ENCODE results near the gene ARNT2. TPM values are rescaled to one million over a fixed set of nuclear protein-coding genes. Genes with fewer than 3 reads are reported as not detected.

The ARNT2 gene
- total RNA-seq, 2 donors from 2014 or later: not detected

DNA sequence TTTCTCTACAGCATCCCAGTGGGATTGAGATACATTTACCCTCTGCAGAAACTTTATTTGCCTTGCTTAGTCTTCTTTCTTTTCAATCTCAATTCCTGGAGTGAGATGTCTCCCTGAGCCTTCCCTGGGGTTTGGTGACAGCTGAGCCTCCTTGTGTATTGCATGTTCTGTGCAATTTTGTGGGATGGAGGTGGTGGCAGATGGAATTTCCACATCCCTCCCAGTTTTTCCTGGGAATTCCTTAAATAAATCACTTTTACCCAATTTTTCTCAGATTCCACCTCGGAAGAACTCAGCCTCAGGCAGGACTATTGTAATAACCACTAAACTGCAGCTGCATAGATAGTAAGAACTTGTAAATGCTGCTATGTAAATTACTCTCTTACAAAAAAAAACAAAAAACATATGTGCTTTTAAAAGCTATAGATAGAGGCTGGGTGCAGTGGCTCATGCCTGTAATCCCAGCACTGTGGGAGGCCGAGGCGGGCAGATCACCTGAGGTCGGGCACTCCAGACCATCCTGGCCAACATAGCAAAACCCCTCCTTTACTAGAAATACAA lies 202.4 kb downstream of the ARNT2 start:
- Mint-ChIP-seq H3K27ac (no peak overlapping the region), H3K9me3 (no peaks in the 10 kb centered on the region), H3K36me3 (no peaks in the 10 kb centered on the region)
- no peak for DNase-seq (ENCODE audit: low spot score in 2 of 2)
- no peak for ATAC-seq

- ATAC-seq: no peak
- H3K27ac Mint-ChIP-seq: no peak overlapping the region
- DNase-seq (ENCODE audit: low spot score in 2 of 2): no peak
- H3K36me3 Mint-ChIP-seq: no peaks in the 10 kb centered on the region
- no peaks in the 10 kb centered on the region for H3K9me3 Mint-ChIP-seq
Observed at GRCh38 chr15:80607287-80607980, 203.3 kb downstream of the ARNT2 start.

DNA sequence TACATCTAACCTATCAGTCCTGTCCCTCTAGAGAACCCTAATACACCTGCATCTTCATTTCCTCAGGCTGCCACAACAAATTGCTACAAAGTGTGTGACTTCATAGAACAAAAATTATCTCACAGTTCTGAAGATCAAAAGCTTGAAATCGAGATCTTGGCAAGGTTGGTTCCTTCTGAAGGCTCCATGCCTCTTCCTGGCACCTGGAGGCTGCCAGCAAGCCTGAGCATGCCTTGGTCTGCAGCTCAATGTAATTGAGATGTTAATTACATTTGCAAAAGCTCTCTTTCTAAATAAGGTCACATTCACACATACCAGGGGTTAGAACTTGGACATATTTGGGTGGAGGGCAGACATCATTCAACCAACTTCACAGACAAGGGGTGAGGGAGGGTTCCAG lies 204.5 kb downstream of the ARNT2 start:
- no peaks in the 10 kb centered on the region for H3K9me3 Mint-ChIP-seq
- no peaks in the 10 kb centered on the region for H3K36me3 Mint-ChIP-seq

GRCh38 chr15:80609091-80609490 lies 204.9 kb downstream of the ARNT2 start:
- H3K9me3 Mint-ChIP-seq: no peaks in the 10 kb centered on the region
- DNase-seq (ENCODE audit: low spot score in 2 of 2) (no peak), ATAC-seq (no peak)
- no peaks in the 10 kb centered on the region for H3K36me3 Mint-ChIP-seq
- H3K27ac Mint-ChIP-seq: no peak overlapping the region

More for the DNA sequence above, 204.5 kb downstream of the ARNT2 start:
- ATAC-seq (no peak), DNase-seq (ENCODE audit: low spot score in 2 of 2) (no peak)
- no peak overlapping the region for H3K27ac Mint-ChIP-seq

- Mint-ChIP-seq H3K27ac (no peak overlapping the region), H3K36me3 (no peaks in the 10 kb centered on the region), H3K9me3 (no peaks in the 10 kb centered on the region)
- no peak for ATAC-seq
- DNase-seq (ENCODE audit: low spot score in 2 of 2): no peak
Observed at GRCh38 chr15:80609512-80609946, 205.3 kb downstream of the ARNT2 start.

- Mint-ChIP-seq H3K9me3 (no peaks in the 10 kb centered on the region), H3K27ac (no peak overlapping the region), H3K36me3 (no peaks in the 10 kb centered on the region)
- ATAC-seq: no peak
- no peak for DNase-seq (ENCODE audit: low spot score in 2 of 2)
Observed at GRCh38 chr15:80611543-80612080, 207.4 kb downstream of the ARNT2 start.

GRCh38 chr15:80612118-80612823 lies 208.1 kb downstream of the ARNT2 start:
- no peak overlapping the region for H3K27ac Mint-ChIP-seq
- H3K9me3 Mint-ChIP-seq: no peaks in the 10 kb centered on the region
- no peaks in the 10 kb centered on the region for H3K36me3 Mint-ChIP-seq
- DNase-seq (ENCODE audit: low spot score in 2 of 2) (no peak), ATAC-seq (no peak)

DNA sequence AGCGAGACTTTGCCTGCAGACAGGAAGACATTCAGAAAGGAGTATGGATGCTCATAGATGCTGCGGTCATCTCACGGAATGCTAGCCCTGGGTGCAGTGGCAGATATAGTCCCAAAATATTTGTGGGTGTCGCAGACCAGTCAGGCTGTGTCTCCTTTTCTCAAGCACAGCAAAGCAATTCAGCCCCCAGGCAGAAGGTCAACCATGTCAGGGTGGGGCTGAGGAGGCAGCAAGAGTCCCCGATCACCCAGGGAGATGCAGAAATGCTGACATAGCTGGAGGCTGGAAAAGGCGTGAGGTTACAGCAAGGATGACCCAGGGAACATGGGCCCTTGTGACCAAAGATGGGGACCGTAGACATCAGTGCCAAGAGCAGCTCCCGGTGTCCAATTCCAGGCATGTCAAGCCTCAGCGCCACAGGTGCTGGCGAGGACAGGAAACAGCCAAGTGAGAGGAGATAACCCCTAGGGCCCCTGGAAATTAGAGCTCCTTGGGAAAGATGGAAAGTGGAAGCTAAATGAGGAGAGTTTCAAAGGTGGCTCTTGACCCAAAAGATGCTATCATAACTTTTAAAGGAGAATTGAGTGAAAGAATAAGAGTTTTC lies 209.7 kb downstream of the ARNT2 start:
- Mint-ChIP-seq H3K27ac (no peak overlapping the region), H3K9me3 (no peaks in the 10 kb centered on the region), H3K36me3 (no peaks in the 10 kb centered on the region)
- ATAC-seq (no peak), DNase-seq (ENCODE audit: low spot score in 2 of 2) (no peak)

- no peak for DNase-seq (ENCODE audit: low spot score in 2 of 2)
- Mint-ChIP-seq H3K36me3 (no peaks in the 10 kb centered on the region), H3K27ac (no peak overlapping the region), H3K9me3 (no peaks in the 10 kb centered on the region)
- no peak for ATAC-seq
Observed at GRCh38 chr15:80614711-80615360, 210.7 kb downstream of the ARNT2 start.

DNA sequence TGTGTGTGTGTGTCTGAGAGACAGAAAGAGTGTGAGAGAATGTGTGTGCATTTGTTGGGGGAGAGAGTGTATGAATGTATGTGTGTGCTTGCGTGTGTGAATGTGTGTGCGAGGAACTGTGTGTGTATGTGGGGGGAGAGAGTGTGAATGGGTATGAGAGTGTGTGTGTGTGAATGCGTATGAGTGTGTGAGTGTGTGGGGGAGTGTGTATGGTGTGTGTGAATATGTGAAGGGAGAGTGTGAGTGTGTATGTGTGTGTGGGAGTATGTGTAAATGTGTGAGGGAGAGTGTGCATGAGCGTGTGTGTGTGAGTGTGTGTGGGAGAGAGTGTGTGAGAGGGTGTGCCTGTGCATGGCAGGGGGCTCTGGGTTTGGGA lies 211.2 kb downstream of the ARNT2 start:
- Mint-ChIP-seq H3K36me3 (no peaks in the 10 kb centered on the region), H3K27ac (no peak overlapping the region), H3K9me3 (no peaks in the 10 kb centered on the region)
- DNase-seq (ENCODE audit: low spot score in 2 of 2) (no peak), ATAC-seq (no peak)

- Mint-ChIP-seq H3K36me3 (no peaks in the 10 kb centered on the region), H3K9me3 (no peaks in the 10 kb centered on the region), H3K27ac (no peak overlapping the region)
- no peak for DNase-seq (ENCODE audit: low spot score in 2 of 2)
- no peak for ATAC-seq
Observed at GRCh38 chr15:80615783-80616391, 211.7 kb downstream of the ARNT2 start.

- no peak for DNase-seq (ENCODE audit: low spot score in 2 of 2)
Observed at GRCh38 chr15:80618685-80619400, 214.7 kb downstream of the ARNT2 start.

DNA sequence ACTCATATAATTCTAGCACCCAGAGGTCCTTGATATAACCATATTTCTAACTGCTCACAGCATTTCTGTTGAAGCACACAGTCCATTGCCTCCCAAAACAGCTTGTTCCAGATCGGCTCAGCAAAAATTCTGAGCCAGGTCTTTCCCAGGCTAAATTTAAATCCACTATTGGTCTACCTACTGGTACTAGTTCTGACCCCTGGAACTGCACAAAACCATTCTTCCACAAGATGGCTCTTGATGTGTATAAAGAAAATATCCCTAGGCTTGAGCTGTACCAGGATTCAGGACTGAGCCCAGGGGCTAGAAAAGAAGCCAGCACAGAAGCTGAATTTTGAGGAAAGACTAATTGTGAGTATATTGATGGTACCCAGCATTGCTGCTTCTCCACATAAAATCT lies 215.5 kb downstream of the ARNT2 start:
- Mint-ChIP-seq H3K9me3 (peaks cover 3 to 4% of the 10 kb centered on the region in 2 donors), H3K27ac (no peak overlapping the region), H3K36me3 (peaks cover 0 to 5% of the 10 kb centered on the region in 2 donors)
- DNase-seq (ENCODE audit: low spot score in 2 of 2) (no peak), ATAC-seq (no peak)

More at GRCh38 chr15:80618685-80619400, 214.7 kb downstream of the ARNT2 start:
- peaks cover 0 to 5% of the 10 kb centered on the region in 2 donors for H3K36me3 Mint-ChIP-seq
- peaks cover 3 to 4% of the 10 kb centered on the region in 2 donors for H3K9me3 Mint-ChIP-seq
- no peak for ATAC-seq
- H3K27ac Mint-ChIP-seq: no peak overlapping the region

DNA sequence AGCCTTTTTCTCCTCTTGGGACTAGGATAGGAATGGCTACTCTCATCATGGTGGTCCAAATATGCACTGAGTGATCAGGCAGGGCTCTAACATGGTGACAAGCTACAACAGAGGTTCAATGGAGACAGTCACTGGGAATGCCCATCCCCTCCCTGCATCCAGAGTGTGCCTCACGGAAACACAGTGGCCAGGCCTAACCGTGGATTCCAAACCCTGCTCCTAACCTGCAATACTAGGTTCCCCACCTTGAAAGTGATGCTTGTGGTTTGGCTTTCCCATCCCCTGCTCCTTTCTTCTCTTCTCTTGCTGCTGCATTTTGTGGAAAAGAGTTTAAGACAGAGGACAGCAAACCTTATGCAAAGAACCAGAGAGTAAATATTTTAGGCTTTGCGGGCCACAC lies 216.0 kb downstream of the ARNT2 start:
- H3K27ac Mint-ChIP-seq: no peak overlapping the region
- peaks cover 0 to 5% of the 10 kb centered on the region in 2 donors for H3K36me3 Mint-ChIP-seq
- no peak for DNase-seq (ENCODE audit: low spot score in 2 of 2)
- H3K9me3 Mint-ChIP-seq: peaks cover 3 to 4% of the 10 kb centered on the region in 2 donors
- no peak for ATAC-seq

- Mint-ChIP-seq H3K27ac (no peak overlapping the region), H3K36me3 (peaks cover 0 to 5% of the 10 kb centered on the region in 2 donors), H3K9me3 (peaks cover 3 to 4% of the 10 kb centered on the region in 2 donors)
- ATAC-seq: no peak
- DNase-seq (ENCODE audit: low spot score in 2 of 2): no peak
Observed at GRCh38 chr15:80620931-80621330, 216.7 kb downstream of the ARNT2 start.
